Peyer's patch (tissue), 4 donors: ENCODE results near the gene CNGA1. TPM values are rescaled to one million over a fixed set of nuclear protein-coding genes. Genes with fewer than 3 reads are reported as not detected.

Source experiments
- DNase-seq, 3 donors: peaks; one replicate each; pipeline ENCODE4 v3.0.0-alpha.2; 2017 to 2019
- H3K27ac ChIP-seq, 4 donors: fragments of 200-600 bp; sonication (generic); one replicate each; pipeline ENCODE4 v1.5.1; 2016 to 2019
- H3K27me3 ChIP-seq, 2 donors: fragments of 200-600 bp; sonication (generic); one replicate each; pipeline ENCODE4 v1.5.1; 2019
- H3K36me3 ChIP-seq, 3 donors: fragments of 200-600 bp; sonication (generic); one replicate each; pipeline ENCODE4 v1.5.1; 2016 to 2019
- H3K4me1 ChIP-seq, 4 donors: fragments of 200-600 bp; sonication (generic); one replicate each; pipeline ENCODE4 v1.5.1; 2016 to 2019
- H3K4me3 ChIP-seq, 4 donors: fragments of 200-600 bp; sonication (generic); 1 replicate in 3 of 4; 2 replicates in 1 of 4; pipeline ENCODE4 v1.5.1; 2016 to 2019; ENCODE audit warnings: mild to moderate bottlenecking in 1 of 4
- H3K9me3 ChIP-seq, 4 donors: fragments of 200-600 bp; sonication (generic); one replicate each; pipeline ENCODE4 v1.5.1; 2016 to 2019; ENCODE audit warnings: mild to moderate bottlenecking in 1 of 4
- CTCF ChIP-seq, 6 experiments: fragments of 450-650 bp in 4 of 6; fragments of 200-600 bp in 2 of 6; sonication (generic) in 1 of 6; IDR thresholded peaks; one replicate each; pipeline ENCODE4 v1.5.1; 2017 to 2019; ENCODE audit warnings: antibody characterized with exemption in 6 of 6, mild to moderate bottlenecking in 3 of 6, moderate library complexity in 1 of 6
- POLR2A ChIP-seq, 2 donors: fragments of 450-650 bp; IDR thresholded peaks; one replicate each; pipeline ENCODE4 v1.5.1; 2017; ENCODE audit warnings: antibody characterized with exemption in 2 of 2, mild to moderate bottlenecking in 2 of 2, moderate library complexity in 2 of 2
- total RNA-seq, 4 donors: library from RNA; depleted of rRNA; stranded (reverse); fragments of >200 nt; gene quantifications; one replicate each; pipeline ENCODE4 v1.1.0, GENCODE V29; 2016

Gene CNGA1
- total RNA-seq, 4 donors from 2014 or later = 9.8 to 22.2 (median 11.7) TPM; not detected in 1

DNA sequence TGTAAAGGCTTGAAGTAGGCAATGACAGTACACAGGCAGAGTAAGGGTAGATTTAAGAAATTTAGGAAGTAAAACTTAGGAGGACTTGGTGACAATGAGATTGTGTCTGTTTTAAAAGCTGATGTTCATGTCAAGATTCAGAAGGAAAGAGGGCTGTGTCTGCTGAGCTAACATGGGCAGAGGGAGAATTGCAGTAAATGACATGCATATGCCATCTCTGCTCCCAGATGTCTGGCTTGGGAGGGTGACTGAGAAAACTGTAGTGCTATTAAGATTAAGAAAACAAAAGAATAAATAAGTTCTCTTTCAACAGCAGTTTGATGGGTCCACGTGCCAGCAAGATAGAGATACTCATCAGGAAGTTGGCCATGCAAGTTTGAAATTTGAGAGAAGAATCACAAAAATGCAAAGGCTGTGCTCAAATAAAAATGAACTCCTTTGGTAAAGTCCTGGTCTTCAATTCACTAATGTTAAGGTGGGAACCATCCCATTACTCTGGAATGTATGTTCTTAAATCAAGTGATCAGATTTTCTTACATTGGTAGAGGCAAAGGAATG, 109.3 kb downstream of the CNGA1 start:
- no peak for TF ChIP-seq POLR2A (IDR thresholded peaks at IDR 0.05)
- TF ChIP-seq CTCF (IDR thresholded peaks at IDR 0.05) = no peak
- DNase-seq = no peak
- Histone ChIP-seq H3K27me3 (no peaks in the 10 kb centered on the region), H3K4me3 (no peak overlapping the region), H3K27ac (no peak overlapping the region), H3K9me3 (no peaks in the 10 kb centered on the region), H3K4me1 (no peaks in the 10 kb centered on the region), H3K36me3 (peaks cover 0 to 35% (median 0%) of the 10 kb centered on the region in 3 donors)

- Histone ChIP-seq H3K9me3 (no peaks in the 10 kb centered on the region), H3K4me1 (no peaks in the 10 kb centered on the region), H3K27me3 (no peaks in the 10 kb centered on the region), H3K4me3 (no peak overlapping the region), H3K27ac (no peak overlapping the region), H3K36me3 (peaks cover 0 to 64% (median 0%) of the 10 kb centered on the region in 3 donors)
- TF ChIP-seq POLR2A (IDR thresholded peaks at IDR 0.05) = no peak
- TF ChIP-seq CTCF (IDR thresholded peaks at IDR 0.05) = no peak
- DNase-seq = no peak
These were observed 116.8 kb downstream of the CNGA1 start for GRCh38 chr4:47899639-47900038.

- no peaks in the 10 kb centered on the region for H3K9me3 ChIP-seq
- no peaks in the 10 kb centered on the region for H3K4me1 ChIP-seq
- H3K27me3 ChIP-seq = no peaks in the 10 kb centered on the region
- TF ChIP-seq POLR2A (IDR thresholded peaks at IDR 0.05) (no peak), CTCF (IDR thresholded peaks at IDR 0.05) (no peak)
- H3K4me3 ChIP-seq = no peak overlapping the region
- H3K36me3 ChIP-seq = peaks cover 0 to 82% (median 0%) of the 10 kb centered on the region in 3 donors
- no peak overlapping the region for H3K27ac ChIP-seq
- DNase-seq = no peak
These were observed 124.6 kb downstream of the CNGA1 start for GRCh38 chr4:47891928-47892327.

Other genes with a start within 250 kb of the CNGA1 start
- gene CORIN, start 178.6 kb downstream of the CNGA1 start, total RNA-seq = under 1 TPM in 3 of 4 donors, not detected in 1; 0.27 to 0.70 (median 0.57) TPM
- gene NFXL1, start 102.1 kb downstream of the CNGA1 start, total RNA-seq = 10 to 100 TPM in 3 of 4 donors, 1 to 10 TPM in 1; 7.0 to 31.4 (median 14.5) TPM
- gene NIPAL1, start 91 bp upstream of the CNGA1 start, total RNA-seq = 10 to 100 TPM in 3 of 4 donors, 1 to 10 TPM in 1; 5.0 to 26.3 (median 13.8) TPM
- 10 to 100 TPM in 2 of 4 donors, 1 to 10 TPM in 2; 3.9 to 33.0 (median 9.5) TPM for gene TXK, start 117.6 kb upstream of the CNGA1 start, total RNA-seq